GM19324 (cell line): ENCODE measurements around the gene BFSP2.
"Not testable (repeated sequence)": the region's sequence is repeated elsewhere in the genome, so short reads cannot be mapped to it uniquely, and the experiment has no call there.

Experiments used
- ATAC-seq: cut with Tn5 transposase; IDR thresholded peaks from one replicate; pipeline ENCODE4 v1.9.1; 2021; ENCODE audit warnings: mild to moderate bottlenecking, moderate library complexity; ENCODE audit not compliant: unreplicated experiment, low FRiP score

The BFSP2 gene

DNA sequence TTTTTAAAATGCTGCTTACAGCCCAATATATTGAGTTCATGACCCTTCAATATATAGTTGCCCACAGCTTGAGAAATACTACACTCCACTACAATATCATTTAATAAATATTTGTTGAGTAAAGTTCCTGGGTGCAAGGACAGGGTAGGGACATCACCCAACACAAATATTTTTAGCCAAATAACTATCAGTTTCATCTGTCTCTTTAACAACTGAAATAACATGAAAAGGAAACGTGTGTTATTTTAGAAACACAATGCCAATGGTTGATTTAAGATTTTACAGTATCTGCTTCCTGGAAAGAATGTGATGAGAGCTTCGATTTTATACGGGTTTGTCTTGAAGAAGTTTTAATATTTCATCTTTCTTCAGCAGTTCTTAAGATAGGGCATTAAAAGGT is 106.0 kb downstream of the BFSP2 start:
- ATAC-seq: peak; percentile 38

DNA sequence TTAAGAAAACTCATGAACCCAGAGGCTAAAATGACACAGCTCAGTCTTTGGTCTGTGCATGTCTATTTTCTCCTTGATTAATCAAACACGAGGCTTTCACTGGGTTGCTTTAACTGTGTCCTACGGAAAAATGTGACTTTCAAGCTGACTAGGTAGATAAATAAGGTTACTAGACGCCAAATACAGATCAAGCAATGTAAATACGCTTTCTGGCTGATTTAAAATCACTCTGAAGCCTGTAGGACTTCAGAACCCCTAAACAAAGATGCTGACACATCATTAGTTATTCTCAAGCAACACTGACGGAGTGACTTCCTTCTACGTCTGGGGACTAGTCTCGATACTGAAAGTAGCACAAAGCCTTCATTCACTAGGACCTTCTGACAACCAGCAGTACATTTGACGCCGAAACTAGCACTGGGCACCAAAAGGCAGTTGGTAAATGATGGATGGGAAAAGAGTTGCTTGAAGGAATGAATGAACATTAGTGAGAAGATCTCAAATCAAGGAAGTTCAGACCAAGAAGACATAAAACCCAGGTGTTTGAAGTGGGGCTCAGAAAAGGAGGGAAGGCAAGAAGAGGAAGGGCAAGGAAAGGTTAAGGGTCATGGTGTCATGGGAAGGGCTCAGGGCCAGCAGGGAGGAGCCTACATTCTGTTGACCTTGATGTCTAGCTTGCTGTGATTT is 106.5 kb downstream of the BFSP2 start:
- ATAC-seq: peak; percentile 91

DNA sequence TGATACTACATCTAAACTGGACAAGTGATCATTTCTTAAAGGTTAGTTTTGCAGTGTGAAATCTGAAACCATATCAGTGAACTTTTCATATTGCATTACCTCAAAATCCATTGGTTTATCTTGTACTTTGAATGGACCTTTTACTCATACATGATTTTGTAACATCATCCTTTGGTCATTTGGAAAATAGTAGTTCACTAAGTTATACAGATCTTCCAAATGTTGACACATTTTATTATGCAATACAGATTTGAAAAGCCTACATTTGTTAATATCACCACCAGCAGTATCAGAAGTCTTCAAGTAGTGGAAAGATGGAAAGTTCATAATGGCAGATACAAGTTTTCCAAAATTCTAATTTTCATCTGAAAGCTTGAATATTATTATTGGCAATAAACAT is 109.6 kb downstream of the BFSP2 start:
- no peak for ATAC-seq

DNA sequence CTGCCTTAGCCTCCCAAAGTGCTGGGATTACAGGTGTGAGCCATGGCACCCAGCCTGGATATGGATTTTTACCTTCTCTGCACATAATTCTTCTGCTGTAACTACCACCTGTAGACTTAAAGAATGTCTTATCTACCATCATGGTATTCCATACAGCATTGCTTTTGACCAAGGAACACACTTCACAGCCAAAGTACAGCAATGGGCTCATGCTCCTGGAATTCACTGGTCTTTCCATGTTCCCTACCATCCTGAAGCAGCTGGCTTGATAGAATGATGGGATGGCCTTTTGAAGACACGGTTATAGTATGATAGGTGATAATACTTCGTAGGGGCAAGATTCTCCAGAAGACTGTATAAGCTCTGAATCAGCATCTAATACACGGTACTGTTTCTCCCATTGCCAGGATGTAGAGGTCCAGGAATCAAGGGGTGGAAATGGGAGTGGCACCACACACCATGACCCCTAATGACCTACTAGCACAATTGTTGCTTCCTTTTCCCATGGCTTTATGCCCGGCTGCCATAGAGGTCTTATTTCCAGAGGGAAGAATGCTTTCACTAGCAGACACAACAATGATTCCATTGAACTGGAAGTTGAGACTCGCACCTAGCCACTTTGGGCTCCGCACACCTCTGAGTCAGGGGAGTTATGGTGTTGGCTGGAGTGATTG is 112.7 kb downstream of the BFSP2 start:
- ATAC-seq: no peak

DNA sequence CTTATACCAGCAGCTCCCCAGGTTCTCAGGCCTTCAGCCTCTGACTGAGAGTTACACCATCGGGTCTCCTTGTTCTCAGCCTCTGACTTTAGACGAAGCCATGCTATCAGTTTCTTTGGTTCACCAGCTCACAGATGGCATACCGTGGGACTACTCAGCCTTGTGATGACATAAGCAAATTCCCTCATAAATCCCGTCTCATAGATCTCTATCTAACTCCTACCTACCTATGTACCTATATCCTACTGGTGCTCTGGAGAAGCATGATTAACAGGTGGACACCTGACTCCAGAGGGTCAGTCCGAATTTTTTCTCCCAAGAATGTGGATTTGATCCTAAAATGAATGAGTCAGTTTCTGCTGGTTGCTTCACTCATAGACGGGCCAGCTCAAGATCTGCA is 114.6 kb downstream of the BFSP2 start:
- no peak for ATAC-seq

DNA sequence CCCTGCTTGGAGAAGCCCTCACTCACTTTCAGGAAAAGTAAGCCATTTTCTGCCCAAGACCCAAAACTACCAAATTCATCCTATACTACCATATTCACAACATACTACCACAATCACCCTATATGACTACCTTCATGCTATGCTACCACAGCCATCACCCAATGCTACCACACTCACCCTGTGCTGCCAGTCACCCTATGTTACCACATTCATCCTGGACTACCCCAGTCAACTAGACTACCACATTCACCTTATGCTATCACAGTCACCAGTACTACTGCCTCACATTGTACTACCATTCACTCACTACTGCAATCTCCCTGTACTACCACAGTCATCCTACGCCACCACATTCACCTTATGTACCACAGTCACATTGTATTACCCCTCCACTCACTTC is 115.3 kb downstream of the BFSP2 start:
- ATAC-seq: no peak

DNA sequence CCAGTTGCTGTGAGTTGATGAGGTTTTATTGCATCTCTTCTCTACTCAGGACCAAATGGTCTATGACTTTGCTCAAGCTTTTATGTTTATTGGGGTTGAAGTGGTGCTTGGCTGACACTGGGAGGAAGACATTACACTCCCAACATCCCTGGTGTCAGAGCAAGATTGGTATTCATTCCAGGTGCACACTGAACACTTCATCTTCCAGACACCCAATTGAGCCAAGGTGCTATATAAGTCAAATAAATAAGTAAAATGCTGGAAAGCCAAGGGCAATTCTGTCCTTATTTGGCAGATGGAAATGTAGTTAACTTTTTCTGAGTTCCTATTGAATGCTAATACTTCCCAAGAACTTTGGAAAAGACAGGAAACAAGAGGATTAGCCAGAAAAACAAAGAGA is 120.4 kb downstream of the BFSP2 start:
- ATAC-seq: no peak

DNA sequence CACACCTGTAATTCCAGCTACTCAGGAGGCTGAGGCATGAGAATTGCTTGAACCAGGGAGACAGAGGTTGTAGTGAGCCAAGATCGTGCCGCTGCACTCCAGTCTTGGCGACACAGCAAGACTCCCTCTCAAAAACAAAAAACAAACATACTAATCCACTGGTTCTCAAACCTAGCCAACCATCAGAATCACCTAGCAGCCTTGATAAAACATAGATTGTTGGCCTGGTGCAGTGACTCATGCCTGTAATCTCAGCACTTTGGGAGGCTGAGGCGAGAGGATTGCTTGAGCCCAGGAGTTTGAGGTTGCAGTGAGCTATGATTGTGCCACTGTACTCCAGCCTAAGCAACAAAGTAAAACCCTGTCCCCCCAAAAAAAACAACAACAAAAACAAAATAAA is 121.1 kb downstream of the BFSP2 start:
- ATAC-seq: not testable (repeated sequence)

DNA sequence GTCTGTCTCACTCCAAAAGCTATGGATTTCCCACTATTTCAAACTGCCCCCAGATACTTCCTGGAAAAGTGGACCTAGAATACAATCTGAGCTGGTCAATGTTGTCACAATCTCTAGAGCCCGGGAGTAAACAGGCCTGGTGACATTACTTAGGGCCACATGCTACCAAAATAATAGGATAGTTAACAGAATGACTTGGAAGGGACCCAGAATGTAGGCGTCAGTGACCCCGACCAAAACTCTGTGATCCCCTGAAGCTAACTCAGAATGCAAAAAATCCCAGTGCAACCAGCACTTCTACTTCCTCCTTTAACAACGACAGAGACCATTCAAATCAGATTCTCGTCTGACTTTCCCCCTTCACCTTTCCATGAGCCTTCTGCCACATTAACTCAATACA is 122.1 kb downstream of the BFSP2 start:
- ATAC-seq: no peak

DNA sequence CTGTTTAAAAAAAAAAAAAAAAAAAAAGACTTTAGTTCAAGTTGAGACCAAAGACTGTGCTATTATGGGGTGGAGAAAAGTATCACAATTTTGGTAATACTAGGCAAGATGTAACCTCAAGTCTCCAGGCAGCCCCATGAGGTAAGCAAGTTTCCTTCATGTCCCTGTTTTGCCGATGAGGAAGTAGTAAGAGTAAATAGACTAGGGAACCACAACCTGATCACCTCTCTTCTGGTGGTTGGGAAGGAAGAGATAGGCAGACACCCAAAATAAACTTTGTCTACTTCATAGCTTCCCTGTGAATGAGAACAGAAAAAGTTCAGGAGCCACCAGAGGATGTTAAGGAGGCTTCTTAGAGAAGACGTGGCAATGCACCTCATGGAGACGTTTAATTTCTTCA is 123.9 kb downstream of the BFSP2 start:
- not testable (repeated sequence) for ATAC-seq
